GM18861 (cell line): ENCODE measurements around the gene SMURF2.
"Not testable (repeated sequence)": the region's sequence is repeated elsewhere in the genome, so short reads cannot be mapped to it uniquely, and the experiment has no call there.

Experiments
- ATAC-seq: cut with Tn5 transposase; IDR thresholded peaks from one replicate; pipeline ENCODE4 v1.9.1; 2021; ENCODE audit not compliant: unreplicated experiment

SMURF2 gene

GRCh38 chr17:64599187-64599676, 62.9 kb downstream of the SMURF2 start:
- ATAC-seq, result peak; percentile 65

GRCh38 chr17:64598672-64599071, 63.4 kb downstream of the SMURF2 start:
- ATAC-seq, result no peak

- no peak for ATAC-seq
Observed at GRCh38 chr17:64596988-64597387, 65.1 kb downstream of the SMURF2 start.

GRCh38 chr17:64596439-64596838, 65.7 kb downstream of the SMURF2 start:
- no peak for ATAC-seq

GRCh38 chr17:64591944-64592343, 70.2 kb downstream of the SMURF2 start:
- no peak for ATAC-seq

GRCh38 chr17:64585146-64585545, 77.0 kb downstream of the SMURF2 start:
- ATAC-seq, result no peak

- ATAC-seq, result no peak
Observed at GRCh38 chr17:64583038-64583437, 79.1 kb downstream of the SMURF2 start.

GRCh38 chr17:64580384-64581315, 81.5 kb downstream of the SMURF2 start:
- ATAC-seq, result no peak

- ATAC-seq, result no peak
Observed at GRCh38 chr17:64579917-64580316, 82.2 kb downstream of the SMURF2 start.

GRCh38 chr17:64577025-64577424, 85.1 kb downstream of the SMURF2 start:
- not testable (repeated sequence) for ATAC-seq

- no peak for ATAC-seq
Observed at GRCh38 chr17:64575431-64575830, 86.7 kb downstream of the SMURF2 start.

- no peak for ATAC-seq
Observed at GRCh38 chr17:64574646-64575045, 87.5 kb downstream of the SMURF2 start.

GRCh38 chr17:64573214-64573613, 88.9 kb downstream of the SMURF2 start:
- ATAC-seq, result no peak

- no peak for ATAC-seq
Observed at GRCh38 chr17:64572682-64573154, 89.4 kb downstream of the SMURF2 start.

- no peak for ATAC-seq
Observed at GRCh38 chr17:64571746-64572145, 90.4 kb downstream of the SMURF2 start.

GRCh38 chr17:64565563-64565962, 96.5 kb downstream of the SMURF2 start:
- no peak for ATAC-seq

- ATAC-seq, result no peak
Observed at GRCh38 chr17:64564098-64564497, 98.0 kb downstream of the SMURF2 start.

- no peak for ATAC-seq
Observed at GRCh38 chr17:64555281-64555680, 106.8 kb downstream of the SMURF2 start.

GRCh38 chr17:64554028-64554637, 108.0 kb downstream of the SMURF2 start:
- no peak for ATAC-seq

- ATAC-seq, result no peak
Observed at GRCh38 chr17:64551461-64551860, 110.6 kb downstream of the SMURF2 start.

- no peak for ATAC-seq
Observed at GRCh38 chr17:64547319-64547718, 114.8 kb downstream of the SMURF2 start.

GRCh38 chr17:64546716-64547115, 115.4 kb downstream of the SMURF2 start:
- no peak for ATAC-seq
